ENCODE results near the gene LBHD2. TPM values are rescaled to one million over a fixed set of nuclear protein-coding genes. Genes with fewer than 3 reads are reported as not detected.

LBHD2 gene
- total RNA-seq, 1 experiment from 2014 or later = not detected

DNA sequence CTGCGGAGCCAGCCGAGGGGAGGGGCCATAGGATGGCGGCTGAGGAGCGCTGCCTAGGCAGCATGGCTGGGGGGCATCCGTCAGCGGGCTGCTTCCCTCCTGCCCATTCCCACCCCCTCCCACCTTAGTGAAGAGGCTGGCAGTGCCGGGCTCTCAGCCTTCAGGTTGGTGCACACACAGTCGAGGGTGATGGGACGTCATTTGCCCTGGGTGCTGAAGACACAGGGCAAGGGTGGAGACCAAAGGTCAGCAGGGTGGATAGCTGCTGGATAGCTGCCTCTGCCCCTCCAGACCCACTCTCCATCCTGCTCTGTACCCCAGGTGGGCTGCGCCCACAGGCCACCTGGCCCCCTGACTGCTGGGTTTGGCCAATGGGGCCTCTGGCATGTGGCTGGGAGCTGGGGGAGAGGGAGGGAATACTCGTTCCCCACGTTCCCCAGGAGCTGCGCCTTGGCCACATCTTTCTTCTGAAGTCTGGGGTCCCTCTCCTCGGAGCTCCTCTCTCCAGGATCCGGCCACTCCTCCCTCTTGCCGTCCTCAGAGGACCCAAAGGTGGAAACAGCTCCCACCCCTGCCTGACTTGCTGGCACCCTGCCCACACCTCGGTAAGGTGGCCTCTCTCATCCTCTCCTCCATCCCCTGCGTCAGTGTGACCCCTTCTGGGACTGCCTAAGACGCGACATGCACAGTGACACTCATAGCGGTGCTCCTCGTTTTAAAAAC, 15.5 kb upstream of the LBHD2 start:
- DNase-seq (ENCODE audit: low read depth) = no peak

DNA sequence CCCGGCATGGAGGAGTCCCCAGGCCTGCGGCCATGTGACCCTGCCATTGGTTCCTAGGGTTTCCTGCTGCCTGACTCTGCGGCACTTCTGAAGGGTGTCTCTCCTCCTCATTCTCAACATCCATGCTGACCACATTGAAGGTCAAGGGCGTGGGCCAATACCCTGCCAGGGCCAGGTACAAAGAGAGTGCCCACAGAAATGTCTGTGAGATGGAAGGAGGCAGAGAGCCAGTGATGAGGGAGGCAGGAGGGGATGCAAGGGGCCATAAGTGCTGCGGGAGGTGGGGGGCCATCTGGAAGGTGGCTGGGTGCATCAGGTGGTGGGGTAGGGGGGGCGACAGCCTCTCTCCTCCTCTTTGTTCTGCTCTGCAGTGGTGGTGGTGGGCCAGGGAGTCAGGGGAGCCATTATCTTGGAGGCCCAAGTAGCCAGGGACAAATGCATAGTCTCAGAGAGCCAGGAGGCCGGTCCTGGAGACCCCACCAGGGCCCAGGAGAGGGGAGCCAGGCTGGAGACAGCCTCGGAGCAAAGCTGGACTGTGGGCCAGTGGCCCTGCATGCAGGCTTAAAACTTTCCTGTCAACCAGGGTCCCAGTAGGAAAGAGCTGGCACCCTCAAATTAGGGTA, 13.6 kb upstream of the LBHD2 start:
- DNase-seq (ENCODE audit: low read depth) = no peak

DNA sequence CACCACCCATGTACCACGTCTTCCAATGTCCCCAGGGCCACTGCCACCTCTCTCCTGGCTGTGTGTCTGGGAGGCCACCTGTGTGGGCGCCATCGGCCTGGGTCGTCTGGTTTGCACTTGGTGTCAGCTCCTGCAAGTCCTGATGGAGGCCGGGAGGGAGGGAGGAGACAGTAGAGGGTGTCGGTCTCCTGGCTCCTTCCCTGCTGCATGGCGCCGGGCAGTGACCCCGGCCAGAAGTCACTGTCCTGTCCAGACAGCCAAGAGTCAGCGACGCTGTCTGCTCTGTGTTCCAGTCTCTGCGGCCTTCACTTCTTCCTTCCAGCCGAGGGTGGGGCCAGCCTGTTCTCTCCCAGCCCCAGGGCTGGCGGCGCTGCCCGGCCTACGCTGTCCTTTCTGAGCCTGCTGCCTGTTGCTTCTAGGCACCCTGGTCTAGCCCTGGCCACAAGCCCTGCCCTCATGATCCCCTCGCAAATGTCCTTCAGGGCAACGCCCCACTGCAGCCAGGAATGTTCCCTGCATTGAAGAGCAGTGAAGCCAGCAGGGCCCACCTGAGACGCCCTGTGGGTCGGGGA, 13.0 kb upstream of the LBHD2 start:
- DNase-seq (ENCODE audit: low read depth) = no peak

DNA sequence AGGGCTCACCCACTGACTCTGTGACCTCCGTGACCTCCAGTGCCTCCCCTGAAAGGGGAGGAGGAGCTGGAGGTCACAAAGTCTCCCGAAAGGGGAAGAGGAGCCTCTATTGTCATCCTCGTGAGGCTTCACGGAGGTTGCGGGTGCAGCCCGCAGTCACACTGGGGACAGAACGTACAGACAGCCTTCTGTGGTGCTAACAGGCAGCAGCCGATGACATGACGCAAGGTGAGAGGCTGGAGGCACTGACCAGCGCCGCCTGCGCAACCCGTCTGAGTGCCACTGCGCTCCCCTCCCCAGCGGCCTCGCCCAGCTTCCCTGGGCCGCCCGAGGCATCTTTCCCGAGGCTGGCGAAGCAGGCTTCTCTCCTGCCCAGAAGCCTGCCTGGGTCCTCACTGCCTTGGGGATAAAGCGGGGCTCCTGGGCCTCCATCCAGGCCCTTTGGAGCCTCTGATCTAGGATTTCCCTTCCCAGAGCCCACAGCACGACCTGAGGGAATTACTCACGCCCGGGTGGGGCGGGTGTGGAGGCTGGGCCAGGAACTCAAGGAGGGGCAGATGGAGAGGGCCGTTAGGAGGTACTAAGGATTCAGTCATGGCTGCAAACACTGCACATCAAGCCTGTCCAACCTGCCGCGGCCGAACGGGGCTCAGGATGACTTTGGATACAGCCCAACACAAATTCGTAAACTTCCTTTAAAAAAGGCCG, 12.3 kb upstream of the LBHD2 start:
- DNase-seq (ENCODE audit: low read depth) = no peak

DNA sequence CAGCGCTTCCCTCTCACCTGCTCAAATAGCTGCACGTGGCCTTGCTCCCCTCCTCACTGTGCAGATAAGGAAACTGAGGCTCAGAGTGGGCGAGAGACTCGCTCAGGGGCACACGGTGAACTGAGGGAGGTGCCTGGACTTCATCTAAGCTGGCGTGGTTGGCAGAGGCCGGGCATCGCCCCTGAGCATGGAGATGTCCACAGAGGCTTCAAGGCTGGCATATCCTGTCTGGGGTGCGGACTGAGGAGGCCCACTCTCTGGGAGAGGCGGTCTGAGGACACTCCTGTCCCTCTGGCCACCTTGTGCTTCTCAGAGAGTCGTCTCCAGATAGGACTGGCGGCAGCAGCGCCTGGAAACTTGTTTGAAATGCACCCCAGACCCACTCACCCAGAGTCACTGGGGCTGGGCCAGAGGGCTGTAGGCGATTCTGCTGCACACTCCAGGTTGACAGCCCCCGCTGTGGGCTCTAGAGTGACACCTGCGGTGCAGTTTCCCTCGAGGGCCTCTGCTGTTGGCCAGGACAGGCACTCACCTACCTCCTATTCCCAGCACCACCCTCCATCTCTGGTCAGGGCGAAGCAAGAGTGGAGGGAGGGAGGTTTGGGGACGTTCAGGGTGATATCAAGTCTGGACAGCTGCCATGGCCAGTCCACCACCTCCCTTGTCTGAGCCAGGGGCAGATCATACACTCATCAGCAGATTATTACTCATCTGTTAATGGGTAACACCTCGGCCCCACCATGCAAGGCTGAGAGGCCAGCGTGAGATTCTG, 11.2 kb upstream of the LBHD2 start:
- DNase-seq (ENCODE audit: low read depth) = no peak

DNA sequence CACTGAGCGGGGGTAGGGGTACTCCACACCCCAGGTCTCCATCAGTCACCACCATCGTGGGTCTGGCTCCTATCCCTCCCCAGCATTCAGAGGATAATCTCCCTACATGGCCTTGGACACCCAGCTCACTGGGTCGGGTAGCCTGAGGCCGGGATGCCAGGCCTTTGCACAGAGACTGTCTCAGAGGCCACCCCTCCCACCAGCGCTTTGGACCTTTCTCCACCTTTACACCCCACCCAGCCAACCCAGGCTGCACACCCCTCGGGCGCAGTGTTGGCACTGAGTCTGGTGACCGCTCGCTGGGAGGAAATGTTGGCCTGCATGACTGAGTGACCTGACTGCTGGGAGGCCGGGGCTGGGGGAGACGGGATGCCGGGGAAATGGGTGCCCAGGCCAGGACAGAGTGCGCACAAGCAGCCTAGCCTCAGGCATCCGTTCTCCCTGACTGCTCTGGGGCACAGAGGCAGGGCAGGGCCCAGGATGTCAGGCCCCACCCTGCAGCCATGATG, 10.6 kb upstream of the LBHD2 start:
- no peak for DNase-seq (ENCODE audit: low read depth)

DNA sequence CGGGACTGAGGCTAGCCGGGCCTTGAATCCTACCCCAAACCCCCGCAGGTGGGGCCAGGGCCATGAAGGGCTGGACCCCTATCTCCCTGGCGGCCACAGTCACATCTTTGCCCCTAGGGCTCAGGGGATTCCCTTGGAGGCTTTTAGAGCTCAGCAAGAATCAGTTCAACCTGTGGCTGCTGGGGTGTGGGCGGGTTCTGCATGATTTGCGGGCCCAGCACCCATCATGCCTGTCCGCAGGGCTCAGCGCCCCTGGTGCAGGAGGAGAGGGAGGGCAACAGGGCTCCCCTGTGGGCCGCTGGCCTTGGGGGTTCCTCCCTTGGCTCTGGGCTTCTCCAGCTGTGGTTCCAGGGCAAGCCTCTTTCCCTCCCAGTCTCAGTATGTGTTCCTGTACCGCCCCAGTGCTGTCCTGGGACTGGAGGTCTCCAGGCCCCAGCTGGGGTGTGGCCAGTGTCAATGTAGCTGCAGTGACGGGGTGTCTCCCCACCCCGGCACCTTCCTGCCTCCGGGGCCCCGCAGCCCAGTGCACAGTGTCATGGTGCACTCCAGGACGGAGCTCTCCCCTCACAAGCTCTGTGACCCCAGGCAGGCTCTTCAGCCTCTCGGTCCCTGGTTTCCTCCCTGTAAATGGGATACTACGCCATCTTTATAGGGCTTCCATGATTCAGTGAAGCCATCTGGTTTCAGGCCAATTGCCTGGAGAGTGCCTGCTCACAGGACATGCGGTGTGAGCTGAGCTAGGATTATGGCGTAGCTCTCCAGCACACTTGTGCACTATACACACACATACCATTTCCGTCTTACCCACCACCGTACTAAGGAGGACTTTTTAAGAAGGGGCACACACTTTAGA, 9.9 kb upstream of the LBHD2 start:
- DNase-seq (ENCODE audit: low read depth) = no peak

DNA sequence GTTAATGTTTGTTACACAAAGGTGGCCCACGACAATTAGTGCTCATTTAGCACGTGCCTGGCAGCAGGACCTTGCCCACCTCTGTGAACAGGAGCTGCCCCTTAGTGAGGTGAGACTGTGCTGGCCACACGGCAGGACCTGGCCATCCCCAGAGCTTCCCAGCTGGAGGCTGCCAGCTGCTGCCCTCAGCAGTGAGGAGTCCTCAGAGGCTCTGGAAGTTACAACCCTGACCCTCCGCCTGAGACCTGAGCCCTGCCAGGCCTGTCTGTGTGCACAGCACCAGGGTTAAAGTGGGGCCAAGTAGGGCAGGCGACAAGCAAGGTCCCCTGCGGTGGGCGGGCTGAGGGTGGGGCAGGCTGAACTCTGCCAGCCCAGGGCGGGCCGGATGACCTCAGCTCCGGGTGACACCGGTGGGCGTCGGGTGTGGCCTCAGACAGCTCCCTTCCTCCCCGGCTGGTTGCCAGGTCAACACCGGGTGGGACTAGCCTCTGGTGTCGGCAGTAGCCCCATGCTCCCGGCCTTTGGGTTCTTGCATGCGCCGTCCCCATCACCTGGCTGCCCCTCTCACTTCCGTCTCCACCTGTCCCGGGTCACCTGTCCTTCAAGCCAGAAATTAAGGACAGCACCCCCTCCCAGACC, 9.2 kb upstream of the LBHD2 start:
- DNase-seq (ENCODE audit: low read depth) = no peak

DNA sequence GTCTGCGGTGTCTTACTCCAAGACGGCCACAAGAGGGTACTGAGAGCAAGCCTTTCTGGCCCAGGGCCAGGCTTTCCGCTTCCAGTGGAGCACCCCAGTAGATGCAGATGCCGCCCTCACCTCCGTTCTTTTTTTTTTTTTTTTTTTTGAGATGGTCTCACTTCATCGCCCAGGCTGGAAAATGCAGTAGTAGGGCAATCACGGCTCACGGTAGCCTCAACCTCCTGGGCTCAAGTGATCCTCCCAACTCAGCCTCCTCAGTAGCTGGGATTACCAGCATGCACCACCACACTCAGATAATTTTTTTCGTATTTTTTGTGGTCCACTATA, 5.6 kb upstream of the LBHD2 start:
- DNase-seq (ENCODE audit: low read depth) = peak; percentile 67

DNA sequence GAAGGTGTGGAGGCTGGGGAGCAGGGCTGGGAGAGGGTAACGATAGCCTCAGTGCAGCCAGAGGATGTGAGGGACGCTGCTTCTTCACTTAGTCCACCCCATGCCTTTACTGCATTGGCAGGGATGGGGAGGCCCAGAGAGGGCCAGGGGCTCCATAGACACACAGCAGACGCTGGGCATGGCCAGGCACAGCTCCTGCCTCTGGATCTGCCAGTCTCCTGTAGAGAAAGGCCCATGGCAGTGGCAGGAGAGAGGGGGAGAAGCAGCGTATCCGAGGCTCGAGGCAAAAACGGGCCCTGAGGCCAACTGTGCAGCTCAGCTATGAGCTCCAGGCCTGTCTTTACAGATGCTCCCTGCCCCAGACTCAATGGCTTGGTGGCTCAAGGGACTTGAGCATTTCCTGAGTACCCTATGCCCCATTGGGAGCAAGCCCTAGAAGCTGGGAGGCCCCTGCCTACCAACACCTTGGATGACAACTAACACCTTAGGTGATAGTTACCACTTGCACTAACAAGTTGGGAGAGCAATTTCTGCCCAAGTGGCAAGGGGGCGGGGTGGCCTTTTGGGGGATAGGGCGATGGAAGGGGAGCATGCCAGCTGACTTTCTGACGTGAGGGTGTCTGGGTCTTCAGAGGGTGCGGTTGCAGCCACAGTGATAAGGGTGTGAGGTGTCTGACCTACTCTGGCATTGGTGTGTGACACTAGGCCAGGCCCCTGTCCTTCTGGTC, 5.0 kb upstream of the LBHD2 start:
- DNase-seq (ENCODE audit: low read depth) = no peak

DNA sequence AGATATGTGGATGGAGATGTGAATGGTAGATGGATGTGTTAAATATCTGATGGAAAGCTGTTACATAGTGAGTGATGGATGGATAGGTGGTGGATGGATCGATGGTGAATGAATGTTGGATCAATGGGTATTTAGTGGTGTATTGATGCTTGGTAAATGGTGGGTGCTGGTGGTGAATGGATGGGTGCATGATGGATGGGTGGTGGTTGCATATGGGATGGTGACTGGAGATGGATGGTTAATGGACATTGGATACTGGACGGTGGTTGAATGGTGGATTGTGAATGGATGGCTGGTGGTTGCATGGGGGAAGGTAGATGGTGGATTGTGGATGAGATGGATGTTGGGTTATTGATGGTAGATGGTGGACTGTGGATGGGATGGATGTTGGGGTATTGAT, 2.1 kb upstream of the LBHD2 start:
- DNase-seq (ENCODE audit: low read depth) = no peak

DNA sequence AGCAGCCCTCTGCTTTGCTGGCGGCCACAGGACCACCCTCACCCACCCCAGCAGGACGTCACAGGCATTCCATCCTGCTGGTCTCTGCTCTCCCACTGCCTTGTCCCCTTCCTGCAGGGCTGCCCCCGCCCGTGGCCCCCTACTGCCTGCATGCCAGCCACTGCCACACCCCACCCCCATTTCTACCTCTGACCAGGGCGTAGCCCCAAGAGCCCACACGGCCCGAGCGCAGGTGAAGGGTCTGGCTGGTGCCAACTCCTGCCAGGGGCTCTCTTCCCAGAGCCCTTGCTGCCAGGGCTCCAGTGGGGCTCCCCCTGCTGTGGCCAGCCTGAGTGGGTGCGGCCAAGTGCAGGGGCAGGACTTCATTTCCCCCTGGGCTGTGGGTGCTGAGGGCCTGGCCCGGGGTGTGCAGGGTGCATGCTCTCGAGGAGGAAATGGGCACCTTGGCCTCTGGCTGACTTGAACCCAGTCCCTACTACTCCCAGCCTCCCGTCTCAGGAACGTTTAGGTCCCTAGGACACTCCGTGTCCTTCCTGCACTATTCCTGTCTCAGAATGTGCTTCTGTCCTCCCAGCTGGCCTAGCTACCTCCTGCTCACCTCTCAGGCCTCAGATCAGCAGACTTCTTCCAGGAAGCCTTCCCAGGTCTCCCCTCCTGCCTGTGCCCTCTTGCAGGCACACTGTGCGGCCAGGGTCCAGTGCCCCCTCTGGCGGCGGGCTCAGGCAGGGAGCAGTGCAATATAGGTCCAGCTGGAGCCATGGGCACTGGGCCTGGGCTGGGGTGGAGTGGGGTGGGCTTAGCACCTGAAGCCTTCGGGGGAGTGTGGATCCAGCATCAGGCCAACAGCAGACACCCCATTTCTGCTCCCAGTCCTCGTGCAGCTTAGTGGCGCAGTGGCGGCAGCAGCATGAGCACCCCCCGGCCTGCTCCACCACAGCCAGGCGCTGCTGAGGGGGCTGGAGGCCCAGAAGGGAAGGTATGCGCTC, 1.4 kb downstream of the LBHD2 start:
- no peak for DNase-seq (ENCODE audit: low read depth)

DNA sequence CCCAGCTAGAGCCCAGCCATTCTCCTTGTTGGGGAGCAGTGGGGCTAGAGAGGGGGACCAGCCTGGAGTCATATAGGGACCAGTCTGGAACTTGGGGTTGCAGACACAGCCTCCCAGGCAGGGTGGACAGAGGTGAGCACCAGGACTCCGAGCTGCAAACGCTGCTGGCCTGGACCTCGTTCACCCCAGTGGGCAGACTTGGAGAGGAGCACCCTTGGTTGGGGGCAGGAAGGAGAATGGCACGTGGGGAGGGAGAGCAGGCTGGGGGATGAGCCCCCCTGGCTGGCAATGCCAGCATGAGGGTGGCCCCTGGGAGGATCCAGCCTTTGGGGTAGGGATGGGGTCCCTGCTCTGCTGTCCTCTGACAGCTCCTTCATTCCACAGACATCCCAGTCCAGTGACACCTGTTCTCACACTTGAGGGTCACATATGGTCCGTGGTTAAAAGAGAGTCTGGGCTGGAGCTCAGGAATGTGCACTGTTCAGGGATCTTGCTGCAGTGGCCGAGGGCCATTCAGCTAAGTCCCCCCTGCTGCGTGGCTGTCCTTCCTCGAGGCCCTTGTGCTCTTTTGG, 2.8 kb downstream of the LBHD2 start:
- no peak for DNase-seq (ENCODE audit: low read depth)

DNA sequence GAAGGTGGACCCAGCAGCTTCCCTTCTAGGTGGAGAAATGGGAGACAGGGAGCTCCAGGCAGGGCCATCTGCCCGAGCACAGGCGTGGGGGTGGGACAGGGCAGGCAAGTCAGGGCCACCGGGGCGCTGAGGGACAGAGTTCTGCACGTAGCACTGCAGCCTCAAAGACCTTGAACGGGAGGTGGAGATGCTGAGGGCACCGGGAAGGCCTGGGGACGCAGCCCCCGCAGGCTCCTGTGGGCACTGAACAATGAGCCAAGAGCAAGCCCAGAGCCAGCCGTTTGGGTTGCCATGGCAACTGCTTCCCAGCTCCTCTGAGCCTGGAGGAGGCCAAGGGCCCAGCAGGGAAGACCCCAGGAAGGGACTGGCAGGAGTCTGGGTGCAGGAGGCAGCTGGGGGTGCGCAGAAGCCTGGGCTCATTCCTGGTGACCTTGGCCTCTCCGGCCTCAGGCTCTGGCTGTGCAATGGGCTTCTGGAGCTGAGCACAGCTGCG, 3.4 kb downstream of the LBHD2 start:
- no peak for DNase-seq (ENCODE audit: low read depth)

DNA sequence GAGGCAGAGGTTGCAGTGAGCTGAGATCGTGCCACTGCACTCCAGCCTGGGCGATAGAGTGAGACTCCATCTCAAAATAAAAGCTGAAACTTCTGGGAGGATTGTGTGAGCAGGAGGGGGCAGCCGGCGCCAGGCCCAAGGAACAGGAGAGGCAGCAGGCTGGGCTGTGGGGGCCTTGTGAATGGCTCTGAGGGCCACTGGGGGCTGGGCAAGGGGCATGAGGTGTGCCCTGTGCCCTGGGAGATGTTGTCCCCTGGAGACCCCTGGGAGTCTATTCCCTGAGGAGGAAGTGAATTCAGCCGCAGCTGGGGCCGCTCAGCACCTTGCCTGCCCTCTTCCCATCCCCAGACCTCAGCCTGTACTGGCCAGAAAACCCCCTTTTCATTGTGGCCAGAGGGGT, 4.9 kb downstream of the LBHD2 start:
- DNase-seq (ENCODE audit: low read depth) = no peak

DNA sequence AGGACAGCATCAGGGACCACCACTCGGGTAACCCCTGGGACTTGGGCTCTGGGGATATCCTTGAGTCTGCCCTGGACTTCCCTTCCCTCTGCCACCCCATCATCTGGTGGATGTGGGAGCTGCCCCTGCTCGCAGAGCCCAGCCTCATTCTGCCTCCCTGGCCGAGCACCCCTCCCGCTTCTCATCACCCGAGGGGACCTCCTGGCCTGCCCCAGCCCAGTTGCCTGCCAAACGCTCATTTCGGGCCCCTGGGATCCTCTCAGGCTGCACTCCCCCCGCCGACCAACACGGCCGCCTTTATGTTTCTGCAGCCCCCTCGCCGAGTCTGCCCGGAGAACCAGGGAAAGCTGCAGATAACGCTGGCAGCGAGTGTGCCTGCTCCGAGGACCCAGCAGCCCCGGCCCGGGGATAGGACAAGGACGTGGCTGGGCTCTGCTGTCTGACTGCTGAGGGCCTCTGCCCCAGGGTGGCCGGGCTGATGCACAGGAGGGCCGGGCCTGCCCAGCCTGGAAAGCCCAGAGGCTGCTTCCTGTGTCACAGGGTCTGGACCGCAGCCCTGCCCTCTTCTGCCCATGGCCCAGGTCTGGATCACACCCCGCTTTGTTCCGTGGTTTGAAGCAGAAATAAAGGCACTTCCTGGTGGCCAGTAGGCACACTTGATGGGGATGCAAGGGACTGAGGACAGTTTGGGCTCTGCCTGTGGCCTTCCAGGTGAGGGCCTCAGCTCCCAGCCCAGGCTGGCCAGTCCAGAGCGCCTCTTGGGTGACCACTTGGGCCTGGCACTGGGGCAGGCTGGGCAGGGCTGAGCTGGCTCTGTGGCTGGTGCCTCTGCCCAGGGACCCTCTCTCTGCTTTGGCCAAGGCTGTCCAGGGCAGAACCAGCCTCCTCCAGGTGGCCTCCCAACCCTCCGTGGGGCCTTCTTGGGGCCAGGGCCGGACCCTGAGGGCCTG, 5.7 kb downstream of the LBHD2 start:
- no peak for DNase-seq (ENCODE audit: low read depth)

DNA sequence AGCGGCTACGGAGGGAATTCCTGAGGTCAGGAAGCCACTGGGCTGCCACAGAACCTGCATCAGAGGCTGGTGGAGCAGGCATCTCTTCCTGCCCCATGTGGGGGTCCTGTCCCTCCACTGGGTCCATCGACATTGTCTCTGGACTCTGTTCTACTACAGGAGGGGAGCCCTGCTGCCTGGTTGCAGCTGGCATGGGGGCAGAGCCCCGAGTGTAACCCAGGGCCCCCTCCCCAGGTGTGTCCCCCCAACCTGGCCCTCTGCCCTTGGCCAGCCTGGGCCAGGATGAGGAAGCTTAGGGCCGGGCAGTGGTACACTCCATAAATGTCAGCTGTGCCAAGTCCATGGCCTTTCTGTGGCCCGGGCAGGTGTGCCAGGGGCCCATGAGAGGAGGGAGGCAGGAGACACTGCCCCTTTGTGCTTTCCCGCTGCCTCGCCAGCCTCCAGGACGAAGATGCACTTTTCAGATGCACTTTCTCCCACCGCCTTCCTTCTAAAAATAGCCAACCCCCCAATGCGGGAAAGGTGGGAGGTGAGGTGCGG, 6.5 kb downstream of the LBHD2 start:
- no peak for DNase-seq (ENCODE audit: low read depth)

Data from M059J (cell line).